HUDEP-2 (cell line): Measurements from ENCODE around the gene FAM171A1.
"Not testable (repeated sequence)": the region's sequence is repeated elsewhere in the genome, so short reads cannot be mapped to it uniquely, and the experiment has no call there.

ENCODE experiments used
- DNase-seq, 76 experiments: peaks; one replicate each; lab custom pipeline; 2025; ENCODE audit not compliant: unreplicated experiment in 76 of 76; lab: John Stamatoyannopoulos, UW

Gene FAM171A1

GRCh38 chr10:15346440-15347141 lies 24.5 kb downstream of the FAM171A1 start:
- no peak for DNase-seq

- DNase-seq, result no peak
Measured at GRCh38 chr10:15345450-15345849, 25.6 kb downstream of the FAM171A1 start.

- DNase-seq, result no peak
Measured at GRCh38 chr10:15344876-15345285, 26.2 kb downstream of the FAM171A1 start.

GRCh38 chr10:15344256-15344875 lies 26.7 kb downstream of the FAM171A1 start:
- DNase-seq, result no peak

DNA sequence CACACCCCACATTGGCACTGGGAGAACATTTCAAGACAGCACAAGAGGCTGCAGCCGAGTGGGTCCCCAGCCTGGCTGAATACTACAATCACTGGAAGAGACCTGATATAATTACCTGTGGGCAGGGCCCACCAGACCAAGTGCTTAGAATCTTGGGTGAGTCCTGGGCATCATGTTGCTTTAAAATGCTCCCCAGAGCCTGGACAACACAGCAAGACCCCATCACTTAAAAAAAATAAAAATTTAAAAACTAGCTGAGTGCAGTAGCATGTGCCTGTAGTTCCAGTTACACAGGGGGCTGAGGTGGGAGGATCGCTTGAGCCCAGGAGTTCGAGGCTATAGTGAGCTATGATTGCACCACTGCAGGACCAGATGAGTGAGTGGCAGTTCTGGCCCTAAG lies 28.1 kb downstream of the FAM171A1 start:
- DNase-seq, result no peak

- DNase-seq, result no peak
Measured at GRCh38 chr10:15341502-15342128, 29.5 kb downstream of the FAM171A1 start.

DNA sequence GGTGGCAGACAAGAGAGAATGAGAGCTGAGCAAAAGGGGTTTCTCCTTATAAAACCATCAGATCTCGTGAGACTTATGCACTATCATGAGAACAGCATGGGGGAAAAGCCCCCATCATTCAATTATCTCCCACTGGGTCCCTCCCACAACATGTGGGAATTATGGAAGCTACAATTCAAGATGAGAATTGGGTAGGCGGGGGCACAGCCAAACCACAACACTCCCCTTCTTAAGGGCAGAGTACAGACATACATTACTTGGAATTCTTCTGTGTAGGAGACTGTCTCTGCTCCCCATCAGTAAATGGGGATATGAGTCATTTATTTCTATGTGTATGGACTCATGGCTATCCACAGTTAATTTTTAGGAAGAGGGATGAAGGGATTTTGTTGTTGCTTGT lies 31.2 kb downstream of the FAM171A1 start:
- no peak for DNase-seq

GRCh38 chr10:15337441-15337923 lies 33.6 kb downstream of the FAM171A1 start:
- not testable (repeated sequence) for DNase-seq

DNA sequence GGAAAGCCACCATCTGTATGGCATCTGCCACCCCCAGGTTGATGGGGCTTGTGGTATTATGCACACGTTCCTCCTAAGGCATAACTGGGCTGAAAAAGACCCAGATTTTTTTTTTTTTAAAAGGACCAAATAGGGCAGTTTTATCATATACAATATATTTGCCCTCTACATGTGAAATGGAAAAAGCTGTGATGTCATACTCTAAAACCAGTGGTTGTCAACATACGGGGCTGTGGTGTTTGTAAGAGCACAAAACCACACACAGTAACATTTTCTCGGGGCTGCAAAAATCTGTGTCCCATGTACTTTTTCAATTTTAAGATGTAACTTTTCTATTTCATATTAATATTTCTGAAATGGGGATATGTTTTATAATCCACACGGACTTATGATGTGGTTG lies 34.9 kb downstream of the FAM171A1 start:
- no peak for DNase-seq

DNA sequence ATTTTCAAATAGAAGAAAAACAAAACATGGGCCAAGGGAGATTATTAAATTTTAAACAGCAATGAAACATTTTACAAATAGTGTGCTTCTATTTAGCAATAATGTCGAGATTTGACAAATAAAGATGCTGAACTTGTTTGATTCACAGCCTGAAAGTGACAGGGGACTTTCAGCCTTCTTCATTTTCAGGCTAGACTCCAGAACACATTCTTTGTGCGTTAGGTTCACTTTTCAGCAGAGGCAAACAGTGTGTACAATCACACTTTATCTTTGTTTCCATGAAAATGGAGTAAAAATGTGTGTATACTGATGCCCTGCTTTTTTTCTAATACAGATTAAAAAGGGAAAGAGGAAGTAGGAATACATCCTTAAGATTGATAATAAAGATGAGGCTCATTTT lies 35.6 kb downstream of the FAM171A1 start:
- DNase-seq, result no peak

- DNase-seq, result no peak
Measured at GRCh38 chr10:15334650-15335323, 36.3 kb downstream of the FAM171A1 start.

DNA sequence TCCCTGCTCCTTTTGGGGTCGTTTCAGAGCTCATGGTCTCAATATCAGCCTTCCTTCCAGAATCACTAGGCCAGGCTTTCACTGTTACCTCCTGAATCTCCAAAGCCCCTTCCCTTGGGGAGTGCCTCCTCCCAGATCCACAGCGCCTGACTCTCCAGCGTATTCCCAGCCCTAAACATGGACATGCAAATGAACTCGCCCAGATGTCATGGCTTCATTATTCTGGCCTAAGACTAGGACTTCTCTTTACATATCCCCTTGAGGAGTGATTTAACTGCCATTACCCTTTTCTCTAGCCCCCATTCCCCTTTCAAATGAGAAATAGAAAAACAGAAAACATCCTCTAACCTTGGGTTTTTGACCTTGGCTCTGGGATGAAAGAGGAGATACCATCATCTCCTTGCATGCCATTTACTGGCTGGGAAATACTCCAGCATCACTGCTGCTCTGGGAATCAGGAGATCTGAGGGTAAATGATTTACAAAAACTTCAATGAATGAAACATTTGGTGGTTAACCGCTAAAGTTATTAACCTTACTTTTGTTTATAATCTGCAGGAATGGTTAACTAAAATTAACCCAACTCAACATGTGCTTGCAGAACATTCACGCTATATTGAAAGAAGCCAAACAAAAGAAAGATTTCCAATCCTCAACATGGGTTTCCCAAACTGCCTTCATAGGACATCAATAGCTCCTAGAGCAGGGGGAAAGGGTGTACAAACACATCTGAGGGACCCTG lies 37.0 kb downstream of the FAM171A1 start:
- DNase-seq, result no peak

DNA sequence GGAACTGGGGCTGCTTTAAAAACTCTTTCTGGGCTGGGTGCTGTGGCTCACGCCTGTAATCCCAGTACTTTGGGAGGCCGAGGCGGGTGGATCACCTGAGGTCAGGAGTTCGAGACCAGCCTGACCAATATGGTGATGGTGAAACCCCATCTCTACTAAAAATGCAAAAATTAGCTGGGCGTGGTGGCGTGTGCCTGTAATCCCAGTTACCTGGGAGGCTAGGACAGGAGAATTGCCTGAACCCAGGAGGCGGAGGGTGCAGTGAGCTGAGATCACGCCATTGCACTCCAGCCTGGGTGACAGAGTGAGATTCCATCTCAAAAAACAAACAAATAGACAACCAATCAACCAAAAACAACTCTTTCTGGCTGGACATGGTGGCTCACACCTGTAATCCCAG lies 37.9 kb downstream of the FAM171A1 start:
- DNase-seq, result not testable (repeated sequence)

DNA sequence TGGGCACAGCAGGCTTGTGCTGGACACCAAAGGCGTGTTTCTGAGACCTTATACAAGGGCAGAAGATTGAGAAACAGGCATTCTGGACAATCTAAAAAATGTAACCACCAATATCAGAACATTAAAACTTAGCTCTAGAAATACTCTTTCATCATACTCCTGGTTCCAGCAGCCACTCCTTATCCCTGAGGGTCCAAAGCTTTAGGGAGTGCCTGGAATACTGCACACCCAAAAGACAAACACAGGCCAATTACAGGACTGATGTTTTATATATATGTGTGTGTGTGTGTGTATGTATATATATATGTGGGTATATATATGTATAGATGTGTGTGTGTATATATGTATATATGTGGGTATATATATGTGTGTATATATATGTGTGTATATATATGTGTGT lies 39.6 kb downstream of the FAM171A1 start:
- no peak for DNase-seq

- DNase-seq, result no peak
Measured at GRCh38 chr10:15329437-15329836, 41.7 kb downstream of the FAM171A1 start.

GRCh38 chr10:15325944-15326284 lies 45.2 kb downstream of the FAM171A1 start:
- DNase-seq, result no peak

GRCh38 chr10:15325243-15325943 lies 45.7 kb downstream of the FAM171A1 start:
- DNase-seq, result no peak

GRCh38 chr10:15324611-15325010 lies 46.5 kb downstream of the FAM171A1 start:
- no peak for DNase-seq

DNA sequence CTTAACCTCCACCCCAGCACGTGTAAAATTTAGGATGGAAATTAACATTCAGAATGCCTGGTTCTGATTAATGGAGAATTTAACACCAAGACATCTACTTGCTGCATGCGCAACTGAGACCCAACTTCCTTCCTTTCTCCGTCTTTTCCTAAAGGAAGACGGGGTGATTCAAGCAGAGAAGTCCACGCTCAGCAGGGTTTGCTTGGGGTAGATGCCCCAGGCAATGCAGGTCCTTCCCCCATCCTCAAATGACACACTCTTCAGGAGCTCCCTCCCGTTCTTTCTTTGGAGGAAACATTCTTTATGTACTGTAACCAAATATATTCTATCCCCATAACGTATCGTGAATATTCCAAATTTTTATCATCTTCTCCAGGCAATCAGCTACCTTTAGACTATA lies 47.0 kb downstream of the FAM171A1 start:
- no peak for DNase-seq

GRCh38 chr10:15322356-15322755 lies 48.7 kb downstream of the FAM171A1 start:
- DNase-seq, result no peak
